Neural progenitor cell (in vitro differentiated cells): ENCODE measurements around the gene SCGB2B2. TPM values are rescaled to one million over a fixed set of nuclear protein-coding genes. Genes with fewer than 3 reads are reported as not detected.

Experiments used
- DNase-seq: peaks from one replicate; pipeline ENCODE4 v3.0.0-alpha.2; 2016; ENCODE audit warnings: low spot score
- H2AFZ ChIP-seq: fragments of 200-600 bp; sonication (generic); replicated peaks from 2 replicates; pipeline ENCODE4 v1.6.1; 2016; ENCODE audit warnings: antibody characterized with exemption
- H3F3A ChIP-seq: fragments of 200-600 bp; sonication (generic); 2 replicates; pipeline ENCODE4 v1.6.1; 2016; ENCODE audit warnings: antibody characterized with exemption, low read depth
- H3K27ac ChIP-seq: fragments of 200-600 bp; sonication (generic); 2 replicates; pipeline ENCODE4 v1.5.1; 2016; ENCODE audit warnings: mild to moderate bottlenecking
- H3K27me3 ChIP-seq: fragments of 200-600 bp; sonication (generic); 2 replicates; pipeline ENCODE4 v1.6.1; 2016; ENCODE audit warnings: mild to moderate bottlenecking, moderate library complexity
- H3K36me3 ChIP-seq: fragments of 200-600 bp; sonication (generic); 2 replicates; pipeline ENCODE4 v1.5.1; 2016
- H3K4me1 ChIP-seq: fragments of 200-600 bp; sonication (generic); 2 replicates; pipeline ENCODE4 v1.6.1; 2016; ENCODE audit warnings: mixed run types
- H3K4me2 ChIP-seq: fragments of 200-600 bp; sonication (generic); 2 replicates; pipeline ENCODE4 v1.6.1; 2016
- H3K4me3 ChIP-seq: fragments of 200-600 bp; sonication (generic); 2 replicates; pipeline ENCODE4 v1.5.1; 2016
- H3K79me2 ChIP-seq: fragments of 200-600 bp; sonication (generic); 2 replicates; pipeline ENCODE4 v1.6.1; 2016; ENCODE audit warnings: low read depth
- H3K9ac ChIP-seq: fragments of 200-600 bp; sonication (generic); 2 replicates; pipeline ENCODE4 v1.6.1; 2016
- H3K9me3 ChIP-seq: fragments of 200-600 bp; sonication (generic); 2 replicates; pipeline ENCODE4 v1.5.1; 2016; ENCODE audit warnings: low read depth
- H4K20me1 ChIP-seq: fragments of 200-600 bp; sonication (generic); 2 replicates; pipeline ENCODE4 v1.6.1; 2016; ENCODE audit warnings: low read depth
- H3K27ac Mint-ChIP-seq: 3 replicates; pipeline ENCODE4 v1.8.0; 2021; ENCODE audit warnings: mixed read lengths
- H3K27me3 Mint-ChIP-seq: 2 replicates; pipeline ENCODE4 v1.8.0; 2022; ENCODE audit warnings: low read depth, mild to moderate bottlenecking, inconsistent platforms, moderate library complexity, mixed read lengths; ENCODE audit not compliant: insufficient read depth
- H3K36me3 Mint-ChIP-seq: 3 replicates; pipeline ENCODE4 v1.8.0; 2021; ENCODE audit warnings: mixed read lengths
- H3K4me1 Mint-ChIP-seq: 3 replicates; pipeline ENCODE4 v1.8.0; 2021; ENCODE audit warnings: mixed read lengths
- H3K4me3 Mint-ChIP-seq: 3 replicates; pipeline ENCODE4 v1.8.0; 2021; ENCODE audit warnings: mild to moderate bottlenecking, moderate library complexity, mixed read lengths
- H3K9me3 Mint-ChIP-seq: 3 replicates; pipeline ENCODE4 v1.8.0; 2020; ENCODE audit warnings: mixed read lengths
- EZH2 ChIP-seq: fragments of 200-600 bp; sonication (generic); IDR thresholded peaks from 2 replicates; pipeline ENCODE4 v1.6.1; 2017; ENCODE audit warnings: antibody characterized with exemption, mild to moderate bottlenecking, moderate library complexity
- EZH2phosphoT487 ChIP-seq: fragments of 200-600 bp; sonication (generic); IDR thresholded peaks from 2 replicates; pipeline ENCODE4 v1.6.1; 2017; ENCODE audit warnings: antibody characterized with exemption
- total RNA-seq: library from RNA; depleted of rRNA; stranded (reverse); fragments of >200 nt; gene quantifications from 2 replicates; pipeline ENCODE4 v1.2.3, GENCODE V29; 2015; ENCODE audit warnings: low replicate concordance
- TF ChIP-seq, protein P1 (sequence below): fragments of 200-600 bp; sonication (generic); IDR thresholded peaks from 2 replicates; pipeline ENCODE4 v1.5.1; 2017; ENCODE audit warnings: antibody characterized with exemption, mild to moderate bottlenecking

The SCGB2B2 gene, protein sequence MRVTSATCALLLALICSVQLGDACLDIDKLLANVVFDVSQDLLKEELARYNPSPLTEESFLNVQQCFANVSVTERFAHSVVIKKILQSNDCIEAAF
- total RNA-seq = 0.03 TPM in 1 of 2 replicates, not detected in the other

DNA sequence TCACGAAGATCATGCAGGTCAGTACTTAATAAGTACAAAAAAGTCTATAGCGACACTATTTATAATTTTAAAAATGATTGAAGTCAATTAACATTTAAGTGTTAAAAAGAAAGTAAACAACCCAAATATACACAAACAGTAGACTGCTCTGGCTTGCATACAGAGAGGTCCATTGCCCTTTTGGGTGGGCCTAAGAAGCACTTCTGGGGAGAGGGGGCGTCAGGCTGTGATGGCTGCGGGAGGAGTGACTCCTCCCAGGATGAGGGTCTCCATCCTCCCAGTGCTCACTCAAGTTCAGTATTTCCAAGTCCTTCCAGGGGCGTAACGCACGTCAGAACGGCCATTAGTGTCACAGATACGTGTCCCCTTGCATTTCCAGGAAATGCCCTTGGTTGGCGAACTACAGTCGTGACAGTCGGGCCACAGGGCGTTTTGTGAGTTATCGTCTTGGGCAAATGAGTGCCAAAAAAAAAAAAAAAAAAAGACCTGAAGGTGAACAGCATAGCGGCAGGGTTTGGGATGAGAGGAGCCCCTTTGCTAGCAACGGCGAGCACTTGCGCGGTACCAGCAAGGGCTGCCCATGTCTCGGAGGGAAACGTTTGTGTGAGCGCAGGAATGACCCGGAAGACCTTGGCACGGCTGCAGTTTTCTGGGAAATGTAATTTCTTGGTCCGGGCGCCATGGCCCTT lies at the start of gene SCGB2B2:
Gene SCGB2B2, minus strand, starts transcription at position 463 of the 689 bp plus-strand sequence. CDS start 82,596 bp downstream, outside the sequence.
- H3F3A ChIP-seq = peaks cover 10% of the 10 kb centered on the region
- H3K4me1 Mint-ChIP-seq = peaks cover 13% of the 10 kb centered on the region
- H3K27ac Mint-ChIP-seq = peak within 1 kb of the TSS; percentile 91
- H3K27me3 Mint-ChIP-seq = peaks cover 2% of the 10 kb centered on the region
- no peaks in the 10 kb centered on the region for H3K9me3 ChIP-seq
- H3K4me3 Mint-ChIP-seq = peak within 1 kb of the TSS; percentile 90
- H3K79me2 ChIP-seq = peaks cover 10% of the 10 kb centered on the region
- peak within 1 kb of the TSS; percentile 59 for H3K4me3 ChIP-seq
- peak within 1 kb of the TSS; percentile 98 for H2AFZ ChIP-seq
- peaks cover 19% of the 10 kb centered on the region for H3K36me3 ChIP-seq
- H3K9me3 Mint-ChIP-seq = peaks cover 43% of the 10 kb centered on the region
- peaks cover 6% of the 10 kb centered on the region for H3K4me1 ChIP-seq
- no peaks in the 10 kb centered on the region for H4K20me1 ChIP-seq
- H3K27me3 ChIP-seq = peaks cover 18% of the 10 kb centered on the region
- TF ChIP-seq, protein P1, sequence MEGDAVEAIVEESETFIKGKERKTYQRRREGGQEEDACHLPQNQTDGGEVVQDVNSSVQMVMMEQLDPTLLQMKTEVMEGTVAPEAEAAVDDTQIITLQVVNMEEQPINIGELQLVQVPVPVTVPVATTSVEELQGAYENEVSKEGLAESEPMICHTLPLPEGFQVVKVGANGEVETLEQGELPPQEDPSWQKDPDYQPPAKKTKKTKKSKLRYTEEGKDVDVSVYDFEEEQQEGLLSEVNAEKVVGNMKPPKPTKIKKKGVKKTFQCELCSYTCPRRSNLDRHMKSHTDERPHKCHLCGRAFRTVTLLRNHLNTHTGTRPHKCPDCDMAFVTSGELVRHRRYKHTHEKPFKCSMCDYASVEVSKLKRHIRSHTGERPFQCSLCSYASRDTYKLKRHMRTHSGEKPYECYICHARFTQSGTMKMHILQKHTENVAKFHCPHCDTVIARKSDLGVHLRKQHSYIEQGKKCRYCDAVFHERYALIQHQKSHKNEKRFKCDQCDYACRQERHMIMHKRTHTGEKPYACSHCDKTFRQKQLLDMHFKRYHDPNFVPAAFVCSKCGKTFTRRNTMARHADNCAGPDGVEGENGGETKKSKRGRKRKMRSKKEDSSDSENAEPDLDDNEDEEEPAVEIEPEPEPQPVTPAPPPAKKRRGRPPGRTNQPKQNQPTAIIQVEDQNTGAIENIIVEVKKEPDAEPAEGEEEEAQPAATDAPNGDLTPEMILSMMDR = peak; percentile 29
- TF ChIP-seq EZH2 (peak; percentile 19), EZH2phosphoT487 (no peak)
- peak within 1 kb of the TSS; percentile 70 for H3K4me2 ChIP-seq
- DNase-seq = no peak
- H3K36me3 Mint-ChIP-seq = peaks cover 36% of the 10 kb centered on the region
- H3K27ac ChIP-seq = peak within 1 kb of the TSS; percentile 76
- peak within 1 kb of the TSS; percentile 84 for H3K9ac ChIP-seq

DNA sequence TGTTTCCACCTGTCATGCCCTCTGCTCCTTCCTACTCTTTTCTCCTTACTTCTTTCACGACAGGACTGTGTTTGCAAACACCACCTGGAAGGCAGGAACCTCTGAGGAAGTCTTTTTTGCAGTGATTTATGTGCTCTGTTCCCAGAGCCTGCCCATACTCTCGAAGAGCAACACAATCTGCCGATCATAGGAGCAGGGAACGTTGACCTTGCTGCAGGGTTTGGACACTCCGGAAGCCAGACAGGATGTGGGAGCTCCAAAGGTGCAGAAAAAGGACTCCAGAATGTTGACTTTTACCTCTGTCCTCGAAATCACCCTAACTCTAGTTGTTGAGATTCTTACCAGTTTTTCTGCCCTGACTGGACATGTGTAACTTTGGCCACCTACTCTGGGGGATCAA lies 48.4 kb upstream of the SCGB2B2 start:
- Histone ChIP-seq H3K4me1 (no peaks in the 10 kb centered on the region), H3K27ac (no peak overlapping the region), H3K4me2 (no peak overlapping the region), H3K9me3 (no peaks in the 10 kb centered on the region), H3K79me2 (no peaks in the 10 kb centered on the region), H3K27me3 (no peaks in the 10 kb centered on the region), H3K36me3 (no peaks in the 10 kb centered on the region), H2AFZ (no peak overlapping the region), H4K20me1 (no peaks in the 10 kb centered on the region), H3F3A (no peaks in the 10 kb centered on the region), H3K9ac (no peak overlapping the region), H3K4me3 (no peak overlapping the region)
- no peaks in the 10 kb centered on the region for H3K36me3 Mint-ChIP-seq
- H3K27me3 Mint-ChIP-seq = peaks cover 13% of the 10 kb centered on the region
- H3K4me1 Mint-ChIP-seq = no peaks in the 10 kb centered on the region
- no peak overlapping the region for H3K4me3 Mint-ChIP-seq
- no peak for DNase-seq
- TF ChIP-seq EZH2phosphoT487 = no peak
- no peak for TF ChIP-seq EZH2
- TF ChIP-seq, protein P1 = no peak
- H3K9me3 Mint-ChIP-seq = peaks cover 3% of the 10 kb centered on the region
- H3K27ac Mint-ChIP-seq = no peak overlapping the region

DNA sequence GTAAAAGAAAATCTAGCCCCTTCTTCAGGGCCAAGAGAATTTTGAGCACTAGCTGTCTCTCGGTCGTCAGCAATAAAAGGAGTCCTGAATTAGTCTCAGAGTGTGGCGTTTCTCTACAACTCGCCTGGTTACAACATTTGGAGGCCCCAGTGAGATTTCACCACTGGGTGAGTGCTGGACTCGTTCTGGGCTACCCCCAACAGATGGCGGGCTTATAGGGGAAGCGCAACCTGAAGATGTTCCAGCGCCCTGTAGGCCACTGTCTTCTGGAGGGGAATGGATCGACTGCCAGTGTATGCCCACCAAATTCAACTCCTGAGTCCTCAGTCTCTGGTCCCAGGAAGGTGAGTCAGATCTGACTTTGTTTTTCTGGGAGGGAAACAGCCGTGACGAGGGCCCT lies 45.4 kb upstream of the SCGB2B2 start:
- Mint-ChIP-seq H3K27ac (no peak overlapping the region), H3K27me3 (peaks cover 11% of the 10 kb centered on the region), H3K36me3 (no peaks in the 10 kb centered on the region), H3K4me3 (no peak overlapping the region), H3K9me3 (peaks cover 9% of the 10 kb centered on the region), H3K4me1 (no peaks in the 10 kb centered on the region)
- Histone ChIP-seq H3K27me3 (no peaks in the 10 kb centered on the region), H2AFZ (no peak overlapping the region), H3K4me2 (no peak overlapping the region), H3K9me3 (no peaks in the 10 kb centered on the region), H3K27ac (no peak overlapping the region), H3K79me2 (no peaks in the 10 kb centered on the region), H3K36me3 (no peaks in the 10 kb centered on the region), H4K20me1 (no peaks in the 10 kb centered on the region), H3F3A (no peaks in the 10 kb centered on the region), H3K9ac (no peak overlapping the region), H3K4me3 (no peak overlapping the region), H3K4me1 (no peaks in the 10 kb centered on the region)
- TF ChIP-seq EZH2phosphoT487 = no peak
- TF ChIP-seq, protein P1 = no peak
- no peak for TF ChIP-seq EZH2
- DNase-seq = no peak
